HCT116 (cell line): Measurements from ENCODE around the gene RMND5A. TPM values are rescaled to one million over a fixed set of nuclear protein-coding genes. Genes with fewer than 3 reads are reported as not detected.
A peak's percentile ranks its signal among the peaks of the same experiment; 100 is the strongest.

ENCODE experiments used
- ATAC-seq: fragments of 200-7000 bp; cut with Tn5 transposase; 2 replicates; pipeline ENCODE4 v1.9.1; 2020; ENCODE audit warnings: mild to moderate bottlenecking, moderate library complexity
- BruUV-seq: library from RNA; stranded (reverse); fragments of 400-500 nt; replicated peaks from 2 replicates; lab custom pipeline; 2021; lab: Mats Ljungman, UMichigan
- CTCF ChIA-PET: fragments of 300-600 bp; sonication (Branson Sonifier 250); formaldehyde crosslinking; loops from one replicate; lab custom pipeline; 2021; ENCODE audit warnings: antibody characterized with exemption; lab: Charles Lee
- POLR2A ChIA-PET: fragments of 300-600, 350-600 bp; sonication (Branson Sonifier 250); formaldehyde crosslinking; loops from one replicate; lab custom pipeline; 2021; ENCODE audit warnings: antibody characterized with exemption; lab: Charles Lee
- RAD21 ChIA-PET, 2 experiments: fragments of 300-600 bp; sonication (Branson Sonifier 250); formaldehyde crosslinking; loops; one replicate each; lab custom pipeline; 2023; ENCODE audit warnings: low total read pairs in 2 of 2; ENCODE audit not compliant: uncharacterized antibody in 2 of 2, unreplicated experiment in 2 of 2, low non-redundant PET in 1 of 2; lab: Charles Lee
- DNase-seq: peaks from one replicate; pipeline ENCODE4 v3.0.0-alpha.2; 2010; ENCODE audit warnings: low read depth, low spot score
- H2AFZ ChIP-seq: fragments of 200-600 bp; shearing (Covaris generic), sonication (generic); 2 replicates; pipeline ENCODE4 v1.6.1; 2017; ENCODE audit warnings: low read depth, mixed run types, mixed read lengths, antibody characterized with exemption, low read length; ENCODE audit not compliant: poor library complexity, severe bottlenecking
- H3K27ac ChIP-seq: 2 replicates; pipeline ENCODE4 v1.5.1; 2012; ENCODE audit warnings: low read depth, low read length
- H3K27me3 ChIP-seq: fragments of 200-600 bp; sonication (generic); 2 replicates; pipeline ENCODE4 v1.6.1; 2016; ENCODE audit warnings: mixed run types, low read length, mixed read lengths; ENCODE audit not compliant: insufficient read depth
- H3K36me3 ChIP-seq, 2 experiments: fragments of 200-500 bp in 1 of 2; fragments of 200-600 bp in 1 of 2; sonication (Bioruptor generic) in 1 of 2; sonication (generic) in 1 of 2; 2 replicates each; pipeline versions ENCODE4 v1.5.1 to v1.6.1; 2014 to 2016; ENCODE audit warnings: low read length in 2 of 2, inconsistent platforms in 1 of 2, mixed read lengths in 1 of 2, mixed run types in 1 of 2; ENCODE audit not compliant: insufficient read depth in 2 of 2, control insufficient read depth in 1 of 2
- H3K4me1 ChIP-seq, 2 experiments: fragments of 200-600 bp in 1 of 2; sonication (generic) in 1 of 2; 2 replicates each; pipeline versions ENCODE4 v1.5.1 to v1.6.1; 2012 to 2017; ENCODE audit warnings: low read length in 2 of 2, inconsistent platforms in 1 of 2, mild to moderate bottlenecking in 1 of 2, mixed read lengths in 1 of 2, mixed run types in 1 of 2, moderate library complexity in 1 of 2; ENCODE audit not compliant: insufficient read depth in 2 of 2, control insufficient read depth in 1 of 2
- H3K4me2 ChIP-seq: fragments of 200-600 bp; sonication (generic); 2 replicates; pipeline ENCODE4 v1.6.1; 2017; ENCODE audit warnings: mixed run types, low read length, mixed read lengths
- H3K4me3 ChIP-seq, 2 experiments: fragments of 200-600 bp in 1 of 2; sonication (generic) in 1 of 2; replicated peaks in 1 of 2; 2 replicates each; pipeline ENCODE4 v1.5.1; 2011 to 2016; ENCODE audit warnings: low read length in 2 of 2, control low read depth in 1 of 2, low read depth in 1 of 2, mild to moderate bottlenecking in 1 of 2, mixed read lengths in 1 of 2, mixed run types in 1 of 2
- H3K79me2 ChIP-seq: fragments of 200-600 bp; sonication (generic); 2 replicates; pipeline ENCODE4 v1.6.1; 2017; ENCODE audit warnings: mild to moderate bottlenecking, mixed run types, low read length, moderate library complexity, mixed read lengths; ENCODE audit not compliant: insufficient read depth
- H3K9ac ChIP-seq: fragments of 200-600 bp; sonication (generic); 2 replicates; pipeline ENCODE4 v1.6.1; 2016; ENCODE audit warnings: low read length, mixed read lengths
- H3K9me2 ChIP-seq: fragments of 200-600 bp; sonication (generic), shearing (Covaris generic); 2 replicates; pipeline ENCODE4 v1.6.1; 2017; ENCODE audit warnings: mixed run types, mild to moderate bottlenecking, moderate library complexity; ENCODE audit not compliant: insufficient read depth
- H3K9me3 ChIP-seq, 2 experiments: fragments of 200-500 bp in 1 of 2; fragments of 200-600 bp in 1 of 2; sonication (Bioruptor generic) in 1 of 2; sonication (generic) in 1 of 2; 2 replicates each; pipeline ENCODE4 v1.6.1; 2014 to 2017; ENCODE audit warnings: low read length in 2 of 2, mixed read lengths in 2 of 2, inconsistent platforms in 1 of 2, low read depth in 1 of 2, mild to moderate bottlenecking in 1 of 2, mixed run types in 1 of 2, moderate library complexity in 1 of 2; ENCODE audit not compliant: control insufficient read depth in 1 of 2, insufficient read depth in 1 of 2
- H4K20me1 ChIP-seq: fragments of 200-600 bp; sonication (generic), shearing (Covaris generic); 2 replicates; pipeline ENCODE4 v1.6.1; 2017; ENCODE audit warnings: mixed run types, mild to moderate bottlenecking, moderate library complexity; ENCODE audit not compliant: insufficient read depth
- EGR1 ChIP-seq: IDR thresholded peaks from 2 replicates; pipeline ENCODE4 v1.6.1; 2012; ENCODE audit warnings: low read depth
- EZH2 ChIP-seq: fragments of 200-600 bp; sonication (generic); IDR thresholded peaks from 2 replicates; pipeline ENCODE4 v1.6.1; 2017; ENCODE audit warnings: antibody characterized with exemption, mixed run types
- MAX ChIP-seq: IDR thresholded peaks from 2 replicates; pipeline ENCODE4 v1.6.1; 2012
- REST ChIP-seq: IDR thresholded peaks from 2 replicates; pipeline ENCODE4 v1.6.1; 2012; ENCODE audit warnings: low read depth
- TCF7L2 ChIP-seq: IDR thresholded peaks from 2 replicates; pipeline ENCODE4 v1.7.0; 2011; ENCODE audit warnings: borderline replicate concordance, inconsistent platforms; ENCODE audit not compliant: insufficient read depth, insufficient read length; ENCODE audit errors: extremely low read depth
- YY1 ChIP-seq: IDR thresholded peaks from 2 replicates; pipeline ENCODE4 v1.6.1; 2011; ENCODE audit warnings: low read length, low read depth, moderate library complexity, mild to moderate bottlenecking; ENCODE audit not compliant: insufficient replicate concordance; ENCODE audit errors: extremely low read depth
- ZBTB33 ChIP-seq: IDR thresholded peaks from 2 replicates; pipeline ENCODE4 v1.6.1; 2011; ENCODE audit warnings: mild to moderate bottlenecking, low read length, moderate library complexity; ENCODE audit not compliant: insufficient replicate concordance; ENCODE audit errors: extremely low read depth
- intact Hi-C: fragments of 100-400 bp; cut with micrococcal nuclease; formaldehyde crosslinking; loops from 2 replicates; pipeline ENCODE4 v1.10.0; 2022
- total RNA-seq: library from RNA; stranded (reverse); gene quantifications from one replicate; pipeline ENCODE4 v1.2.1, GENCODE V29; 2021; ENCODE audit not compliant: unreplicated experiment

Gene RMND5A
- total RNA-seq, 1 experiment from 2014 or later = 32.4 TPM

- no peaks in the 10 kb centered on the region for H3K27me3 ChIP-seq
- BruUV-seq = TSS peak; percentile 5
- H3K9ac ChIP-seq = no peak overlapping the region
- TF ChIP-seq REST (no peak), MAX (no peak), EGR1 (no peak), ZBTB33 (no peak), TCF7L2 (no peak), EZH2 (no peak), YY1 (no peak)
- TF ChIP-seq, all 23 proteins: peak for 0
- H3K4me3 ChIP-seq = no peak overlapping the region
- H2AFZ ChIP-seq = no peak overlapping the region
- H3K9me2 ChIP-seq = no peaks in the 10 kb centered on the region
- ChIA-PET CTCF (no interaction called here), RAD21 (no interaction called here), POLR2A (no interaction called here)
- intact Hi-C loops = no loop called here
- no peaks in the 10 kb centered on the region for H3K9me3 ChIP-seq
- no peaks in the 10 kb centered on the region for H4K20me1 ChIP-seq
- no peak overlapping the region for H3K27ac ChIP-seq
- no peaks in the 10 kb centered on the region for H3K79me2 ChIP-seq
- no peak for ATAC-seq
- no peak for DNase-seq
- no peak overlapping the region for H3K4me2 ChIP-seq
- no peaks in the 10 kb centered on the region for H3K4me1 ChIP-seq
- H3K36me3 ChIP-seq = peaks cover 8 to 20% of the 10 kb centered on the region in 2 experiments; a peak in 3 of 4 replicates
Measured at GRCh38 chr2:86775338-86775737, 55.2 kb downstream of the RMND5A start.
